Testis (tissue), 2 donors: ENCODE results near the gene FBXL7.

Experiments used
- CTCF ChIP-seq, 3 experiments: fragments of 450-650 bp in 2 of 3; fragments of 200-600 bp in 1 of 3; sonication (generic) in 1 of 3; IDR thresholded peaks; one replicate each; pipeline ENCODE4 v1.5.1; 2016 to 2019; ENCODE audit warnings: antibody characterized with exemption in 3 of 3, mild to moderate bottlenecking in 2 of 3, moderate library complexity in 1 of 3
- POLR2A ChIP-seq: fragments of 450-650 bp; IDR thresholded peaks from one replicate; pipeline ENCODE4 v1.6.1; 2017; ENCODE audit warnings: antibody characterized with exemption, mild to moderate bottlenecking, moderate library complexity

GRCh38 chr5:15762668-15763067, 262.7 kb downstream of the FBXL7 start:
- TF ChIP-seq CTCF (IDR thresholded peaks at IDR 0.05) (no peak), POLR2A (no peak)
